ENCODE results near the gene CLDN2.

Gene CLDN2

GRCh38 chrX:106952988-106953387, 32.8 kb downstream of the CLDN2 start:
- H3K4me3 ChIP-seq (ENCODE audit: severe bottlenecking), result no peak overlapping the region
- H3K27ac ChIP-seq (ENCODE audit: poor library complexity, severe bottlenecking), result no peak overlapping the region
- no peak for DNase-seq (ENCODE audit: low spot score)
- H3K4me1 ChIP-seq (ENCODE audit: insufficient read depth, poor library complexity, severe bottlenecking), result no peaks in the 10 kb centered on the region
- no peaks in the 10 kb centered on the region for H3K9me3 ChIP-seq (ENCODE audit: severe bottlenecking)
- peaks cover 7% of the 10 kb centered on the region for H3K36me3 ChIP-seq (ENCODE audit: low read depth)
- ATAC-seq (ENCODE audit: low read depth), result no peak
- peak; percentile 53 for TF ChIP-seq CTCF (IDR thresholded peaks at IDR 0.05; ENCODE audit: poor library complexity, severe bottlenecking)
- H3K27me3 ChIP-seq (ENCODE audit: insufficient read depth, poor library complexity, severe bottlenecking), result no peaks in the 10 kb centered on the region

- no peaks in the 10 kb centered on the region for H3K27me3 ChIP-seq (ENCODE audit: insufficient read depth, poor library complexity, severe bottlenecking)
- H3K36me3 ChIP-seq (ENCODE audit: low read depth), result peaks cover 7% of the 10 kb centered on the region
- H3K4me3 ChIP-seq (ENCODE audit: severe bottlenecking), result no peak overlapping the region
- no peaks in the 10 kb centered on the region for H3K9me3 ChIP-seq (ENCODE audit: severe bottlenecking)
- H3K27ac ChIP-seq (ENCODE audit: poor library complexity, severe bottlenecking), result no peak overlapping the region
- ATAC-seq (ENCODE audit: low read depth), result no peak
- no peaks in the 10 kb centered on the region for H3K4me1 ChIP-seq (ENCODE audit: insufficient read depth, poor library complexity, severe bottlenecking)
- no peak for DNase-seq (ENCODE audit: low spot score)
- TF ChIP-seq CTCF (IDR thresholded peaks at IDR 0.05; ENCODE audit: poor library complexity, severe bottlenecking), result no peak
These were observed 33.8 kb downstream of the CLDN2 start for GRCh38 chrX:106954041-106954440.

- no peaks in the 10 kb centered on the region for H3K27me3 ChIP-seq (ENCODE audit: insufficient read depth, poor library complexity, severe bottlenecking)
- no peaks in the 10 kb centered on the region for H3K9me3 ChIP-seq (ENCODE audit: severe bottlenecking)
- ATAC-seq (ENCODE audit: low read depth) (0 out of 3 replicates have a peak, but pooled peaks have one; percentile 33), DNase-seq (ENCODE audit: low spot score) (no peak)
- no peak overlapping the region for H3K27ac ChIP-seq (ENCODE audit: poor library complexity, severe bottlenecking)
- no peak overlapping the region for H3K4me3 ChIP-seq (ENCODE audit: severe bottlenecking)
- H3K4me1 ChIP-seq (ENCODE audit: insufficient read depth, poor library complexity, severe bottlenecking), result no peaks in the 10 kb centered on the region
- H3K36me3 ChIP-seq (ENCODE audit: low read depth), result peaks cover 7% of the 10 kb centered on the region
- no peak for TF ChIP-seq CTCF (IDR thresholded peaks at IDR 0.05; ENCODE audit: poor library complexity, severe bottlenecking)
These were observed 35.0 kb downstream of the CLDN2 start for GRCh38 chrX:106955004-106955772.

GRCh38 chrX:106957856-106958255, 37.7 kb downstream of the CLDN2 start:
- Histone ChIP-seq H3K4me3 (ENCODE audit: severe bottlenecking) (no peak overlapping the region), H3K4me1 (ENCODE audit: insufficient read depth, poor library complexity, severe bottlenecking) (no peaks in the 10 kb centered on the region), H3K27ac (ENCODE audit: poor library complexity, severe bottlenecking) (no peak overlapping the region), H3K27me3 (ENCODE audit: insufficient read depth, poor library complexity, severe bottlenecking) (no peaks in the 10 kb centered on the region), H3K36me3 (ENCODE audit: low read depth) (peaks cover 11% of the 10 kb centered on the region), H3K9me3 (ENCODE audit: severe bottlenecking) (no peaks in the 10 kb centered on the region)
- no peak for ATAC-seq (ENCODE audit: low read depth)
- TF ChIP-seq CTCF (IDR thresholded peaks at IDR 0.05; ENCODE audit: poor library complexity, severe bottlenecking), result no peak
- no peak for DNase-seq (ENCODE audit: low spot score)

GRCh38 chrX:106959901-106960300, 39.7 kb downstream of the CLDN2 start:
- no peaks in the 10 kb centered on the region for H3K9me3 ChIP-seq (ENCODE audit: severe bottlenecking)
- no peak overlapping the region for H3K4me3 ChIP-seq (ENCODE audit: severe bottlenecking)
- H3K27ac ChIP-seq (ENCODE audit: poor library complexity, severe bottlenecking), result no peak overlapping the region
- H3K36me3 ChIP-seq (ENCODE audit: low read depth), result peaks cover 5% of the 10 kb centered on the region; the same call in 1 of the 2 replicates
- no peaks in the 10 kb centered on the region for H3K27me3 ChIP-seq (ENCODE audit: insufficient read depth, poor library complexity, severe bottlenecking)
- H3K4me1 ChIP-seq (ENCODE audit: insufficient read depth, poor library complexity, severe bottlenecking), result no peaks in the 10 kb centered on the region
- DNase-seq (ENCODE audit: low spot score), result no peak
- TF ChIP-seq CTCF (IDR thresholded peaks at IDR 0.05; ENCODE audit: poor library complexity, severe bottlenecking), result peak; percentile 39
- ATAC-seq (ENCODE audit: low read depth), result 0 out of 3 replicates have a peak, but pooled peaks have one; percentile 45
